Transverse colon (tissue), 3 donors: ENCODE data around the gene MRPS10.

Experiments
- CTCF ChIP-seq, 5 experiments: fragments of 200-600 bp in 3 of 5; fragments of 450-650 bp in 2 of 5; sonication (generic) in 3 of 5; IDR thresholded peaks; 1 replicate in 2 of 5; 2 replicates in 3 of 5; pipeline ENCODE4 v1.5.1; 2016 to 2017; ENCODE audit warnings: antibody characterized with exemption in 5 of 5, inconsistent platforms in 3 of 5, mild to moderate bottlenecking in 2 of 5, moderate library complexity in 1 of 5
- POLR2A ChIP-seq: fragments of 450-650 bp; IDR thresholded peaks from one replicate; pipeline ENCODE4 v1.6.1; 2016; ENCODE audit warnings: antibody characterized with exemption, mild to moderate bottlenecking, moderate library complexity

GRCh38 chr6:42201382-42201781 is 16.3 kb downstream of the MRPS10 start:
- TF ChIP-seq CTCF (IDR thresholded peaks at IDR 0.05) (no peak), POLR2A (no peak)
